Activated naive CD4-positive, alpha-beta T cell treated with Interleukin-2 at 50 U/mL for 16 hours (primary cell): Measurements from ENCODE around the gene LCA5.
"Not testable (repeated sequence)": the region's sequence is repeated elsewhere in the genome, so short reads cannot be mapped to it uniquely, and the experiment has no call there.

Experiments
- DNase-seq: peaks from one replicate; pipeline ENCODE4 v3.0.0-alpha.2; 2020

Gene LCA5

DNA sequence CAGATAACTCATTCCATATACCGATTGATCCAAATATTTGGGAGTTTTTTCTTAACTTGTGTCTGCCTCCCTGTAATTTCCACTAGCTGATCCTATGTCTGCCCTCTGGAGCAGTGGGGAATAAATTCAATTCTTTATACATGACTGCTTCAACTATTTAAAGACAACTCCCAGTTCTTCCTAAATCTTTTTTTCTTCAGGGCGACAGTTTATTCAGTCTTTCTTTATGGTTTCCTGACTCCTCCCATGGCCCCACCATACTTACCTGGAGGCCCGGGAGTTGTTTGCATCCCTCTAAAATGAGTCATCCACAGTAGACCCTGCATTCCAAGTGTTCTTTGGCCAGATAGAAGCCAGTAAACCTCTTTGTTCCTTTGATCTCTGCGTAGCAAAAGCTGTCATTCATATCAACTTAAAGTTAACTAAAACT lies 73.6 kb downstream of the LCA5 start:
- no peak for DNase-seq

DNA sequence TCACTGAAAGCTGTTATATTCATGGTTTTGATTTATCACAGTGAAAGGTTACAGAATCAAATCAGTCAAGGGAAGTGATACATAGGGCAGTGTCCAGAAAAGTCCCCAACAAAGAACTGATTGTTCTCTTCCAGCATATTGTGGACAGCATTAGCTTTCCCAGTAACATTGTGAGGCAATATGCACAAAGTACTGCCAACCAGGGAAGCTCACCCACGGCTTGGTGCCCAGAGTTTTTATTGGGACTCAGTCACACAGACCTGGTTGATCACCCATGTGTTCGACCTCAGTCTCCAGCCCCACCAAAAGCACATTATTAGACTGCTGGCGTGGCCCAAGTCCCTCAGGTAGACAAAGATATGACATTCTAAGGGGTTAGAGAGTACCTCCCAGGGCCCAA lies 76.0 kb downstream of the LCA5 start:
- DNase-seq: no peak

GRCh38 chr6:79455446-79455845 lies 81.8 kb downstream of the LCA5 start:
- no peak for DNase-seq

DNA sequence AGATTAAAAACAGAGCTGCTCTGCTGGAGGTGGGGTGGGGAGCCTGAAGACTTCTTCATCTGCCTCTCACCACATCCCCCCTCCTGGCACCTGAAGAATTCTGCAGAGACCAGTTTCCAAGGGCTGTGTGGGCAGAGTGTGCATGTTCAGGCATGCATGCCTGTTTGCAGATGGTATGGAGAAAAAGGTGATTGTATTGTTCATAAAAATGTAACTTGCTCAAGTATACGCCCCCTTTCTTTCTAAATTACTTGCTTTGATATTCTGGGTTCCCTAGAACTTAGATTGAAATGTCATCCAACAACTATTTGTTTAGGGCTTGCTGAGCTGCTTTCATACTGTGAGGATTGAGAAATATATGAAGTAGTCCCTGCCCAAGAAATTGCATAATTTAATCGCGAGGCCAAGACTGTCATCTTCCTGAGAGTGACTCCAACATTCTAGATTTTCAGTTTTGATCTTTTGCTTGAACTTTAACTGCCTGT lies 83.6 kb downstream of the LCA5 start:
- no peak for DNase-seq

- no peak for DNase-seq
Observed at GRCh38 chr6:79450984-79451383, 86.2 kb downstream of the LCA5 start.

DNA sequence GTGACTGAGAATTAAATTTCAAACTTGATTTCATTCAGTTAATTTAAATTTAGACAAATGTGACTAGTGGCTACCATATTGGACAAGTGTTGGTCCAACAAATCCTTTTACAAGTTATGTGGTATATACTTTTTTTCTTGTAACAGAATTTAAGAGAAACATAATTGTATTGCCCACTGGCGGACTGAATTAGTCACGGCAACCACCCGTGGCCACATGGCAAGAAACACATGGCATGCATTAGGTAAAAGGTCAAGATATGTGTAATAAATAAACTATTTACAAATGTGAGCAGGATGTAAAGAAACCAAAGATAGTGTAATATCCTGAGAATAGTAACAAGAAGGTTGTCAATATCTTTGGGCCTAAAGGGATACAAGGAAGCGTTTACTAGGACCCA lies 91.2 kb downstream of the LCA5 start:
- DNase-seq: no peak

GRCh38 chr6:79443876-79444275 lies 93.4 kb downstream of the LCA5 start:
- DNase-seq: not testable (repeated sequence)

GRCh38 chr6:79441192-79441591 lies 96.0 kb downstream of the LCA5 start:
- DNase-seq: no peak

GRCh38 chr6:79440598-79440997 lies 96.6 kb downstream of the LCA5 start:
- DNase-seq: no peak

- DNase-seq: no peak
Observed at GRCh38 chr6:79438030-79438429, 99.2 kb downstream of the LCA5 start.

- DNase-seq: no peak
Observed at GRCh38 chr6:79436241-79436640, 101.0 kb downstream of the LCA5 start.

DNA sequence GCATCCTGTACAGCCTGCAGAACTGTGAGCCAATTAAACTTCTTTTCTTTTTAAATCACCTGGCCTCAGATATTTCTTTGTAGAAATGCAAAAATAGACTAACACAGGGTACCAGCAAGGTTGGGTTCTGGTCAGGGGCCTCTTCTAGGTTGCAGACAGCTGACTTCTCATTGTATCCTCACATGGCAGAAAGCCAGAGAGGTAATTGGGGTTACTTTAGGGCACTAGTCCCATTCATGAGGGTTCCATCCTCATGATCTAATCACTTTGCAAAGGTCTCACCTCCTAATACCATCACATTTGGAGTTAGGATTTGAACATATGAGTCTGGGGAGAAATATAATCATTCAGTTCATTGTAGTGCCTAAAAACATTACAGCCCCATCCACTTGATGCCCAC lies 101.5 kb downstream of the LCA5 start:
- DNase-seq: no peak
